Bone marrow (tissue), 2 donors: ENCODE results near the gene COX7A2L.
A peak's percentile ranks its signal among the peaks of the same experiment; 100 is the strongest.
"Not testable (repeated sequence)": the region's sequence is repeated elsewhere in the genome, so short reads cannot be mapped to it uniquely, and the experiment has no call there.

ENCODE experiments used
- DNase-seq, 2 donors: peaks; one replicate each; lab custom pipeline; 2025; lab: John Stamatoyannopoulos, UW

Gene COX7A2L

GRCh38 chr2:42339191-42339912, 21.7 kb downstream of the COX7A2L start:
- no peak for DNase-seq

GRCh38 chr2:42338567-42339190, 22.3 kb downstream of the COX7A2L start:
- no peak for DNase-seq

- DNase-seq: no peak
Observed at GRCh38 chr2:42337846-42338566, 23.0 kb downstream of the COX7A2L start.

GRCh38 chr2:42337356-42337820, 23.6 kb downstream of the COX7A2L start:
- DNase-seq: no peak

- no peak for DNase-seq
Observed at GRCh38 chr2:42336361-42336965, 24.6 kb downstream of the COX7A2L start.

- DNase-seq: no peak
Observed at GRCh38 chr2:42335514-42336104, 25.4 kb downstream of the COX7A2L start.

GRCh38 chr2:42334865-42335264, 26.2 kb downstream of the COX7A2L start:
- DNase-seq: not testable (repeated sequence)

- no peak for DNase-seq
Observed at GRCh38 chr2:42334220-42334619, 26.8 kb downstream of the COX7A2L start.

GRCh38 chr2:42333579-42333978, 27.4 kb downstream of the COX7A2L start:
- DNase-seq: no peak

- DNase-seq: no peak
Observed at GRCh38 chr2:42332575-42332974, 28.4 kb downstream of the COX7A2L start.

- DNase-seq: no peak
Observed at GRCh38 chr2:42331569-42332284, 29.3 kb downstream of the COX7A2L start.

- DNase-seq: no peak
Observed at GRCh38 chr2:42329736-42330135, 31.3 kb downstream of the COX7A2L start.

GRCh38 chr2:42328923-42329322, 32.1 kb downstream of the COX7A2L start:
- no peak for DNase-seq

GRCh38 chr2:42328148-42328833, 32.7 kb downstream of the COX7A2L start:
- peak in 1 of 2 donors; percentile 40 for DNase-seq

- no peak for DNase-seq
Observed at GRCh38 chr2:42327125-42327524, 33.9 kb downstream of the COX7A2L start.

GRCh38 chr2:42325609-42326008, 35.4 kb downstream of the COX7A2L start:
- no peak for DNase-seq

GRCh38 chr2:42324949-42325348, 36.1 kb downstream of the COX7A2L start:
- DNase-seq: no peak

- no peak for DNase-seq
Observed at GRCh38 chr2:42324244-42324643, 36.8 kb downstream of the COX7A2L start.

- no peak for DNase-seq
Observed at GRCh38 chr2:42321452-42322064, 39.5 kb downstream of the COX7A2L start.

GRCh38 chr2:42319265-42319664, 41.8 kb downstream of the COX7A2L start:
- no peak for DNase-seq
